ENCODE data around the gene ROR2. TPM values are rescaled to one million over a fixed set of nuclear protein-coding genes. Genes with fewer than 3 reads are reported as not detected.

The ROR2 gene
- polyA plus RNA-seq, 3 donors: not detected

- Histone ChIP-seq H2AFZ (ENCODE audit: insufficient read depth, low read depth, low read length, poor library complexity, severe bottlenecking) (no peak overlapping the region), H3K4me2 (replicated peaks; ENCODE audit: extremely low read depth, low read length, poor library complexity, severe bottlenecking) (no peak overlapping the region), H3K79me2 (ENCODE audit: insufficient read depth, low read length) (no peaks in the 10 kb centered on the region), H3K27me3 (ENCODE audit: control insufficient read depth in 2 of 2, insufficient read depth in 2 of 2, low read length in 2 of 2) (no peaks in the 10 kb centered on the region), H3K36me3 (replicated peaks in 1 of 2; ENCODE audit: control insufficient read depth in 1 of 2, insufficient read depth in 2 of 2, low read length in 2 of 2) (no peaks in the 10 kb centered on the region), H3K9ac (ENCODE audit: insufficient read depth, low read length, poor library complexity, severe bottlenecking) (no peak overlapping the region), H3K4me1 (ENCODE audit: control insufficient read depth in 1 of 2, insufficient read depth in 2 of 2, low read length in 2 of 2) (no peaks in the 10 kb centered on the region), H3K9me3 (replicated peaks in 1 of 2; ENCODE audit: control insufficient read depth in 1 of 2, insufficient read depth in 1 of 2, low read length in 2 of 2) (no peaks in the 10 kb centered on the region), H3K4me3 (replicated peaks in 1 of 3; ENCODE audit: low read depth in 2 of 3, low read length in 3 of 3) (no peak overlapping the region), H4K20me1 (ENCODE audit: insufficient read depth, low read length) (no peaks in the 10 kb centered on the region), H3K27ac (ENCODE audit: low read depth in 1 of 2, low read length in 2 of 2) (no peak overlapping the region)
- peaks cover 0 to 4% (median 0%) of the 10 kb centered on the region in 3 donors for H3K27me3 Mint-ChIP-seq (ENCODE audit: low read depth in 3 of 3)
- H3K36me3 Mint-ChIP-seq: no peaks in the 10 kb centered on the region
- 87% methylated on average over 3 of the region's 4 CpGs for WGBS (ENCODE audit: insufficient coverage)
- intact Hi-C loops (cut with micrococcal nuclease): no loop called here
- no peak for DNase-seq
- no peak overlapping the region for H3K4me3 Mint-ChIP-seq
- no peak for TF ChIP-seq CTCF (IDR thresholded peaks at IDR 0.05)
- H3K27ac Mint-ChIP-seq: no peak overlapping the region
- no peaks in the 10 kb centered on the region for H3K4me1 Mint-ChIP-seq
- peaks cover 0 to 10% (median 1%) of the 10 kb centered on the region in 7 donors for H3K9me3 Mint-ChIP-seq
Measured at GRCh38 chr9:91757782-91758181, 192.2 kb downstream of the ROR2 start.

GRCh38 chr9:91756510-91756780 is 193.6 kb downstream of the ROR2 start:
- H3K36me3 ChIP-seq (replicated peaks in 1 of 2; ENCODE audit: control insufficient read depth in 1 of 2, insufficient read depth in 2 of 2, low read length in 2 of 2): no peaks in the 10 kb centered on the region
- Mint-ChIP-seq H3K4me3 (no peak overlapping the region), H3K36me3 (no peaks in the 10 kb centered on the region), H3K9me3 (peaks cover 0 to 5% (median 1%) of the 10 kb centered on the region in 7 donors), H3K27ac (no peak overlapping the region), H3K4me1 (no peaks in the 10 kb centered on the region), H3K27me3 (ENCODE audit: low read depth in 3 of 3) (peaks cover 2 to 6% (median 3%) of the 10 kb centered on the region in 3 donors)
- no peaks in the 10 kb centered on the region for H3K9me3 ChIP-seq (replicated peaks in 1 of 2; ENCODE audit: control insufficient read depth in 1 of 2, insufficient read depth in 1 of 2, low read length in 2 of 2)
- no peak overlapping the region for H3K4me3 ChIP-seq (replicated peaks in 1 of 3; ENCODE audit: low read depth in 2 of 3, low read length in 3 of 3)
- 100% methylated on average over 2 of the region's 4 CpGs for WGBS (ENCODE audit: insufficient coverage)
- no peak overlapping the region for H3K27ac ChIP-seq (ENCODE audit: low read depth in 1 of 2, low read length in 2 of 2)
- no peaks in the 10 kb centered on the region for H3K79me2 ChIP-seq (ENCODE audit: insufficient read depth, low read length)
- no peaks in the 10 kb centered on the region for H4K20me1 ChIP-seq (ENCODE audit: insufficient read depth, low read length)
- no peak for TF ChIP-seq CTCF (IDR thresholded peaks at IDR 0.05)
- no peak for DNase-seq
- H3K4me2 ChIP-seq (replicated peaks; ENCODE audit: extremely low read depth, low read length, poor library complexity, severe bottlenecking): no peak overlapping the region
- H3K27me3 ChIP-seq (ENCODE audit: control insufficient read depth in 2 of 2, insufficient read depth in 2 of 2, low read length in 2 of 2): no peaks in the 10 kb centered on the region
- no peak overlapping the region for H2AFZ ChIP-seq (ENCODE audit: insufficient read depth, low read depth, low read length, poor library complexity, severe bottlenecking)
- no peak overlapping the region for H3K9ac ChIP-seq (ENCODE audit: insufficient read depth, low read length, poor library complexity, severe bottlenecking)
- intact Hi-C loops (cut with micrococcal nuclease): no loop called here
- H3K4me1 ChIP-seq (ENCODE audit: control insufficient read depth in 1 of 2, insufficient read depth in 2 of 2, low read length in 2 of 2): no peaks in the 10 kb centered on the region
